HG03135 (cell line): ENCODE measurements around the gene ABCA4.
"Not testable (repeated sequence)": the region's sequence is repeated elsewhere in the genome, so short reads cannot be mapped to it uniquely, and the experiment has no call there.

Experiments used
- ATAC-seq: cut with Tn5 transposase; IDR thresholded peaks from one replicate; pipeline ENCODE4 v1.9.1; 2021; ENCODE audit warnings: mild to moderate bottlenecking, moderate library complexity; ENCODE audit not compliant: unreplicated experiment

The ABCA4 gene

DNA sequence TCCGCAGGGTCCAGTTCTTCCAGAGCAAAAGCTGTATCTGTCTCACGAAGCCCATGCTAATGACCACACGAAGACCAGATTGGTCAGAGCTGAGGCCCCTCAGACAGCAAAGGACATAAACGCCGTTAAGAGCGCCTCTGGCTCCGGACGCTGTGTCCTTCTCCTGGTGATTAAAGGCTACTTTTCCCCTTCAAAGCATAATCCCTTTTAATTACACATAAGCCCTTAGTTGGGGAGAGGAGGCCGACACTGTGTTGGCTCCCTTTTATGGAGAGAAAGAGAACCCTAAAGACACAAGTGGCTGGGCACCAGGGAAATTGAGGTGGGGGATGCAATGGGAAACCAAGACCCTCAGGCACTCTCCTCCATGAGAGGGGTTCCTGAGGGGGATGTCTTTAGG is at the start of gene ABCA4:
Gene ABCA4, minus strand, starts transcription at position 158 of the 400 bp plus-strand sequence. Its CDS starts 103 bp downstream, at position 55.
- no peak for ATAC-seq

DNA sequence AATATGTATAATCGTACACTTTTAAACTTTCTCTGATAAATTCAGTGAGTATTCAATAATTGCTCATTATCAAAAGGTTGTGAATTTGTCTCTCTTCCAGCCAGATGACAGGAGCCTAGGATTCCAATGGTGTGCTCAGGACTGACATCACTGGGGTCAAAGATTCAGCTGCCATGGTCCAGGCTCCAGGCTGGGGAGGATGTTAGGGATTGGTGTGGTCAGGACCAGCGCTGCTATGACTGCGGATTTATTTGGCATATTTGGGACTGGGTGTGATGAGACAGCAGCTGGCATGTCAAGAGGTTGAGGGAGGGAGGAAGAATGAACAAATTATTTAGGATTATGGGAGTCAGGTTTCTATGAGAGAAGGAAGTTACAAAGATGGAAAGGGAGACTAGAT is 48.2 kb upstream of the ABCA4 start:
- no peak for ATAC-seq

DNA sequence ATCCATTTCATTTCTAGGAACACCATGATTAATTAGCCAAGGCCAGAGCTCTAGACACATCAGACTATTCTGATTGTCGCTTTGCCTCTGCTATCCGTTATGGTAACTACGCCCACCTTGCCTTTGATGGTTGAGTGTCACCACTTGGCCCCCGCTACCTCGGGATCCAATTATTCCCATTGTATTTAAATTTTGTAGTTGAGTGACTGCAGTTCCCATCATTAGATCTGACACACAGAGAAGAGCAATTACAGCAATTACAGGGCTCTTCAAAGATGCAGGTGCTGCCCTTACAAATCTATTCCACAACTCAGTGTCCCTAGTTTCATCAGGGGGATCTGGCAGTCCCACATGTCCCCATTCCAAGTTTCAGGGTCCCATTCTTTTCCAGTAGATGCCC is 44.9 kb upstream of the ABCA4 start:
- ATAC-seq: no peak

DNA sequence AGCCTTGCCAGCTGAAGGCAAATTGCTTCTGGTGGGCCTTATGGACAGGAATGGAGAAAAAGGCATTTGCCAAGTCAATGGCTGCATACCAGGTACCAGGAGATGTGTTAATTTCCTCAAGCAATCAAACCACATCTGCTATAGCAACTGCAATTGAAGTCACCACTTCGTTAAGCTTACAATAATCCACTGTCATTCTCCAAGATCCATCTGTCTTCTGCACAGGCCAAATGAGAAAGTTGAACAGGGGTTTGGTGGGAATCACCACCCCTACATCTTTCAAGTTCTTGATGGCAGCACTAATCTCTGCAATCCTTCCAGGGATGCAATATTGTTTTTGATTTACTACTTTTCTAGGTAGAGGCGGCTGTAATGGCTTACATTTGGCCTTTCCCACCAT is 43.9 kb upstream of the ABCA4 start:
- not testable (repeated sequence) for ATAC-seq

DNA sequence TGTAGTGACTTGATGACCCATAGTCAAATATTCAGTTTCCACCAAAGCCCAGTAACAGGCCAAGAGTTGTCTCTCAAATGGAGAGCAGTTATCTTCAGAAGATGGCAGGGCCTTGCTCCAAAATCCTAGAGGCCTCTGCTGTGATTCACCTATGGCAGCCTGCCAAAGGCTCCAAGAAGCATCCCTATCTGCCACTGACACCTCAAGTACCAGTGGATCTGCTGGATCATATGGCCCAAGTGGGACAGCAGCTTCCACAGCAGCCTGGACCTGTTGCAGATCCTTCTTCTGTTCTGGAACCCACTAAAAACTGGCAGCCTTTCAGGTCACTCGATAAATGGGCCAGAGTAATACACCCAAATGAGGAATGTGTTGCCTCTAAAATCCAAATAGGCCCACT is 43.2 kb upstream of the ABCA4 start:
- ATAC-seq: not testable (repeated sequence)

DNA sequence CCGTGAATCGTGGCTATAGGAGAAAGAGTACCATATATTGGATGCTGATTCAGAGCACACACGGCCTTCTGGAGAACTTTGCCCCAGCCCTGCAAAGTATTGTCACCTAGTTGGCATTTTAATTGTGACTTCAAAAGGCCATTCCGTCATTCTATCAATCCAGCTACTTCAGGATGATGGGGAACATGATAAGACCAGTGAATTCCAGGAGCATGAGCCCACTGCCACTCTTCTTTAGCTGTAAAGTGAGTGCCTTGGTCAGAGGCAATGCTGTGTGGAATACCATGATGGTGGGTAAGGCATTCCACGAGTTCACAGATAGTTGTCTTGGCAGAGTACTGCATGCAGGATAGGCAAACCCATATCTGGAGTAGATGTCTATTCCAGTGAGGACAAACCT is 42.3 kb upstream of the ABCA4 start:
- ATAC-seq: not testable (repeated sequence)

DNA sequence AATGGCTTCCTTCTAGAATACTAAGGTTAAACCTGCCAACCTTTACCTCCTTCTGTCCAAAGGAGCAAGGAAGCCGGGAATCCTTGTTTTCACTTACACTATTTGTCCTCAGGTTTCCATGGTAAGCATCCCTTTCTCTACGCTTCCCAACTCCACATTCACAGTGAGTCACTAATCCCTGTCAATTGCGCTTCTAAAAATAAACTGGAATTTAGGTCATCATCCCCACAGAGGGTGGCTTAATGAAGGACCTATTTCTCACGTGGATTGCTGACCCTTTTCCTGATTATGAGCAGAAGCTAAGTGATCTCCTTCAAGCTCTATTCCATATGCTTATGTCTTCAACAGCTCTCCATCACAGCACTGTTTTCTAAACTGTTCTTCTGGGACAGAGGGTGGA is 39.9 kb upstream of the ABCA4 start:
- no peak for ATAC-seq

DNA sequence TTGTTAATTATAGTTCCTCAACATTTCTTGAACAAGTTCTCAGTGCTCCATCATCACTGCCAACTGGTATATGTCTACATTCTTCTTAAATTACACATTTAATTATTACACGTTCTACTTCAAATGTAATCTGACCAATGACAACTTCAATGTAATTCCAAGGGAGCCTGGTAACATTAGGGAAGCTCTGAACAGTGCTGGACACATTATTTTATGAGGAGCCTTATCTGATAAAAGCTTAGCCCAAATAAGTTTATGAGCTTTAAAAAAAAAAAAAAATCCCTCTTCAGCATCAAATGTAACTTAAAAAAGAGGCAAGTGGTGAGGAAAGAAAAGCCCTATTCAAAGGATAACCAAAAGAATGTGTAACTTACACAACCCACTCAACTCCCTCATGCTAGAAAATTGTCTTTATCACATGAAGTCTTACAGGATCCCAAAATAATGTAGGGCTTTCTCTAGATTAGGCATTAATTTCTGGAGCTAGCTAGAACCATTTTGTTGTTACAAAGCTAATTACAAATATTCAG is 35.2 kb upstream of the ABCA4 start:
- ATAC-seq: no peak

DNA sequence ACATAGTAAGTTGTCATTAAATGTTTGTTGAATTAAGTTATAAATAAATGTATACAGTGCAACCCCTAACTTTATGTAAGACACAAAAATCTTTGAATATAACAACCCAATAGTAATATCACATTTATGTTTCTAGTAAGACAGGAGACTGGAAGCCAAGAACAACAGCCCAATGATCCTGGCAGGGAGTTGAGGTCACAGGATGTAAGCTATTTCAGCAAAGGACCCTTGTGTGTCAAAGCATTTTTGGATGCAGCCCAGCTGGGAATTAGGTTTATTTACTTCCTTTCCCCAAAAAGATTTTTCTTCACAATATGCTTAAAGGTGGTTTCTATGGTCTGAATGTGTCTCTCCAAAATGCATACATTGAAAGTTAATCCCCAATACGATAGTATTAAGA is 34.0 kb upstream of the ABCA4 start:
- no peak for ATAC-seq

DNA sequence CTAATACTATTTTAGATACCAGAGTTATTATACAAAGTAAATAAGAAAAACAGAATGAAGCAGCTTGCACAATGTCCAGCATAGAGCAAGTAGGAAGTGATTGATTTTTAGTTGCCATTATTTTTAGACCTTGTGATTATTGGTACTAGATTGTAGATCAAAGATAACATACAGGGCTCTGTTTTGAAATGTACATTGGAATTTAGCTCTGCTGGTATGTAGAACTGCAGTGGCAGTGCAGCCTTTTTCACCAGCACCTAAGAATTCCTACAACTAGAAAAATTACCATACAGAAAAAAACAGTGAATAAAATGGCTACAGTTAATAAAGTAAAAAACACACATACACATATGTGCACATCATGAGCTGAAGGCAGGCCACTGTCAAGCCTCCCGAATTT is 32.2 kb upstream of the ABCA4 start:
- ATAC-seq: no peak

DNA sequence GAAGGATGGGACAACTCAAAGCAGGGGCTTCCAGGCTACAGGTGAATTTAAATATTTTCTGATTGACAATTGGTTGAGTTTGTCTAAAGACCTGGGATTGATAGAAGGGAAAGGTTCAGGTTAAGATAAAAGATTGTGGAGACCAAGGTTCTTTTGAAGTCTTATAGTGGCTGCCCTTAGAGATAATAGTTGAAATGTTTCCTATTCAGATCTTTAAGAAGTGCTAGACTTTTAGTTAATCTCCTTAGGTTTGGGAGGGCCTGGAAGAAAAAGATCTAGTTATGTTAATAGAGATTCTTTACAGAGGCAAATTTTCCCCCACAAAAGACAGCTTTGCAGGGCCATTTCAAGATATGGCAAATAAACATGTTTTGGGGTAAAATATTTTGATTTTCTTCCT is 28.2 kb upstream of the ABCA4 start:
- ATAC-seq: not testable (repeated sequence)

DNA sequence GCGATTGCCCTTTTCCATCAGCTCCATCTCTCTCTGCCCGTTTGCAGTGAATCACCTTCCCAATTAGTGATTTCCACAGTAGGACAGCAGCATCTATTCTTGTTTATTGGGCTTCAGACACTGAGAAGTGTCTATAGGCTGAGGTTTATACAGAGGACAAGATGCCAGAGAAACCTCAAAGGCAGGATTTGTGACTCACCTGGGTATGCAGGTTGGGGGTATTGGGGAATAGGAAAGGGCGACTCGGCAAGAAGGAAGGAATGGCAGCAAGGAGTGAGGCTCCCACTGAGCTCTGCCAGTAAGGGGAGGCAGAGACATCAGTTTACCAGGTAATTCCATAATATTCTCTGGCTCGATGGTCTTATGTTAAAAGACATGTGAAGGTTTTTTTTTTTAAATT is 25.3 kb upstream of the ABCA4 start:
- ATAC-seq: no peak

DNA sequence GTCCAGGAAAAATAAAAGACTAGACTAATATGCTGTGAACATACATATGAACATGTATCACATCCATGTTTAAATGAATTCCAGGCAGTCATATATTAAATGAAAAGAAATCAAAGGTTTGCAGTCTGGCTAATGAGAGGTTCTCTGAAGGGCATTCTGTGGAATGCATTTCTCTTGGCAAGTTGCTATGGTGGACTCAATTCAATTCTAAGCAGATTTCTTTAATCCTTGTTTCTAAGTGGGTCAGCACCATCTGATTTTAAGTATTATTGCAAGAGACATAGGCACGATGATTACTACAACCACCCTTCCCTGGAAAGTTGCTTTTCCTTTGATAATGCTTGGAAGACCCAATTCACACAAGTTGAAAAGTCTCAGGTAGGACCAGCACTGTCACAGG is 23.9 kb upstream of the ABCA4 start:
- ATAC-seq: no peak

DNA sequence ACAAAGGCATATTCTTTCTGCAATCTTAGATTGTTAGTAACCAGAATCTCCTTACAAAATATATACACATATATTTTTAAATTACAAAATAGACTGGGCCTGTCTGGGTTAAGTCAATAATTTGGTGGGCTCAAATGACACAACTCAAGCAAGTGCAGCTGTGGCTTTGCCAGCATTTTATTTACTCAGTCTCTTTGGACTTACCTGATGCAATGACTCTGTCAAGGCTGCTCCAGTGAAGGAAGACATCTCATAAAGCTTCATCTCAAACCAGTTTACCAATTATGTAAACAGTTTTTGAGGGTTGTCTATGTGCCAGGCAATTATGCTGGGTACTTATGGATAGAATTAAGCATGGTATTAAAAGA is 22.8 kb upstream of the ABCA4 start:
- ATAC-seq: no peak

DNA sequence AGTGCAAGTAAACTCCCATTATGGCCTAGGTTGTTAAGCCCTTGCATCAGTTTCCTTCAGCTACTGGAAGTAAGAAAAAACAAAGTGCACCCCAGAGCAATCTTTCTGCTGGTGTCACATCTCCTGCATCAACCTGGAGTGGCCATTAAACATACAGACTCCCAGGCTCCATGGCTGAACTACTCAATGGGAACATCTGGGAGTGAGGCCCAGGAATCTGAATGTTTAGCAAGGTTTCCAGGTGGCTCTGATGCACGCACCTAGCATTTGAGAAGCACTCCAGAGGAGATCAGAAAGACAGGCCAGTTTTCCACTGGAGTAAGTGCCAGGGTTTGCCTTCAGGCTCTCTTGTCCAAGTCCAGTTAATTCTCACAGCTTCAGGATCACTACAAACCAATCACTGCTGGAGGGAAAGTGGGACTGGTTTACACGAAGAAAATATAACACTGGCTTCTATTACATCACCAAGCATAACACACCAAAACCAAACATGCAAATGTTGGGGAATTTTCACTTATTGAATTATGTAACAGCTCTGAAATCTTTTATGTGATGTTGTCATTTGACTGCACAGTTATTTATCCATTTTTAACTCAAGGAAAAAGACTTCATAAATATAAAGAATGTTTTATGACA is 22.3 kb upstream of the ABCA4 start:
- ATAC-seq: no peak

DNA sequence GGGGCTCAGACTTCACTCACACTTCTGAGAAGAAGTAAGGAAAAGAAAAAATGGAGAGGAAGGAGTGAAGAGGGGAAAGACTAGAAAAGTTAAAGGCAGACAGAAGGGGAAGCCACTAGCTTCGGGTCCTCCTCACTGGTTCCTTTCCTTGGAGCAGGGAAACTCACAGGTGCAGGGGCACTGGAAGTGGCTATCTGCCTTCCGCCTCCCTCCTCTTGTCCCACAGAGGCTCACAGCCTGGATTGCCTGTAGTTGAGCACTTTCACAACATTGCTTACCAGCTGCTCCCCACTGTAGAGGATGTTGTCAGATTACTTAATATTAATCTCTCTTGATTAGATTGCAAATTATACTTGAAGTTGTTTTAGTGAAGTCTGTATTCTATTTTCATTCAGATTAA is 21.6 kb upstream of the ABCA4 start:
- no peak for ATAC-seq

DNA sequence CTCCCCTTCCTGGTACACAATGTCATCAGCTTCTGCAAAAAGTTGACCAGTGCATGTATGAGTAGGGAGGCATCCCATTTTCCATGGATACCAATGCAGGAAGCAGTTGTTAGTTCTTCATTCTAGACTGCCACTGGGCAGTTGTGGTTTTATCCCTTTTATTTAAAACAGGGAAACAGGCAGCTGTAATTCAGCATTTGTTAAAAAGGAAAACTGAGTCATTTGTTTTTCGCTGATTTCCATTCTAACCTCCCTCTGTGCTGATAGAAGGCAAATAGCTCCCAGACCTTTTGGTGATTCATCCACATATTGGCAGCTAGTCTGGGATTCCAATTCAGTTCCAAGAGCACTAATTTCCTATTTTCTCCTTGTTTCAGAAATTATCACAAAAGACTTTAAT is 21.1 kb upstream of the ABCA4 start:
- no peak for ATAC-seq

DNA sequence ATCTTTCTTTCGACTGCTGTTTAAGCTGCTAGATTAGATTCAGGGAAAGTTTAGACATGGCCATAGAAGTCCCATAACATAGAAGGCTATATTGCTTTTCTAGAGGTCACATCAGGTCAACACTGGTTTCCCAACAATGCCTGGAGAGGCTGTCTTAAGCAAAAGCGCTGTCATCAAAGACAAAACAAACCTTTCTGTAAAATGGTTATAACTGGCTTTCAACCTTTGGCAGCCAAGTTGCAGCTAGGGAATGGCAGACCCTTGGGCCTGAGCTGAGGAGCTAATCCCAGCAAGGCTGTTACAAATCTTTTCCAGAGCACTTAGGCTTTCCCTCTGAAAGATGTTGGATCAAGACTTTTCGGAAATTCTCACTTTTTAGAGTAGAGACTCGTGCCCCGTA is 11.2 kb upstream of the ABCA4 start:
- no peak for ATAC-seq

DNA sequence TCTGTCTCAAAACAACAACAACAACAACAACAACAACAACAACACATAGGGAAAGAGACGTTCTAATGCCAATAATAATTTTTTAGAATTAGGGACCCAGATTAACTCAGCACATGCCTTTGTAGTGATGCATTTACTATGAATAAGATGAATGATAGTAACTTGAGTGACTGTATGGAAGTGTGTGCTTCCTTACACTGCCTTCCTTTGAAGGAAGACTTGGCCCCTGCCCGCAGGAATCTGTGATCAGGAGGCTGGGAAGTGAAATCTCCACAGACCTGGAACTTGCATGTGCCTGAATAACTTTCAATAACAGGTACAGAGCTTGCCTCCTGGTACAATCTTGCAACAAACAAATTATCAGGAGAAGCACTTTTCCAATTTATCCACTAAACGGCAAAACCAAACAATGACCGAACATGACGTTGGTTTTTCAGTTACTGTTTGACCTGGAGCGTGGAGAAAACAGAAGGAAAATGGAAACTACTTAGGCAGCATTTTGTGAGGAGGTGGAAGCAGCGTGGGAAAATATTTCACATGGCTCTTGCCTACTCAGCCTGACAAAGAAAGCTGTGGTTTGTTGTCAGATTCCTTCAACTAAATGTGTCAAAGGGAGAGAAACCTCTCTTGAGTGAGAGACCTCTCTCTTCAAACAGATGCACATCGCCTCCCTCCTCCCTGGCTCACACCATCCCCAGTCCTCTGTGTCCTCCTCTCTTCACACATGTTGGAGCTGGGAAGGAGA is 10.1 kb upstream of the ABCA4 start:
- ATAC-seq: no peak

DNA sequence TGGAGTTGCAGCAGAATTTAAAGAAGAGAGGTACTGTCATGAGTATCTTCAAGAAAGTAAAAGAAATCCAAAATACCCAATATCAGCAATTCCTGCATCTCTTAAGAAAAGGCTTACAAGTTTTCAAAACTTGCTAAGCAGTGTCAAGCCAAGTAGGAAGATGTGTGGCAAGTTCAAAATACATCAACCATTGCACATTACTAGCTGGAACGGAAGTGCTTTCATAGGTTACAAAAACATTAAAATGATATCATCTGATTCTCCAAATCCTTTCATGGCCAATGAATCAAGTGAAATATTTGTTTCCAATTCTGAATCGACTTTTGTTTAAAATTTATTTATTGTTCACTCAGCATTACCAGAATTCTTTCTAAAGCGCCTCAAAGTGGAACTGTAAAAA is 5.7 kb upstream of the ABCA4 start:
- no peak for ATAC-seq

DNA sequence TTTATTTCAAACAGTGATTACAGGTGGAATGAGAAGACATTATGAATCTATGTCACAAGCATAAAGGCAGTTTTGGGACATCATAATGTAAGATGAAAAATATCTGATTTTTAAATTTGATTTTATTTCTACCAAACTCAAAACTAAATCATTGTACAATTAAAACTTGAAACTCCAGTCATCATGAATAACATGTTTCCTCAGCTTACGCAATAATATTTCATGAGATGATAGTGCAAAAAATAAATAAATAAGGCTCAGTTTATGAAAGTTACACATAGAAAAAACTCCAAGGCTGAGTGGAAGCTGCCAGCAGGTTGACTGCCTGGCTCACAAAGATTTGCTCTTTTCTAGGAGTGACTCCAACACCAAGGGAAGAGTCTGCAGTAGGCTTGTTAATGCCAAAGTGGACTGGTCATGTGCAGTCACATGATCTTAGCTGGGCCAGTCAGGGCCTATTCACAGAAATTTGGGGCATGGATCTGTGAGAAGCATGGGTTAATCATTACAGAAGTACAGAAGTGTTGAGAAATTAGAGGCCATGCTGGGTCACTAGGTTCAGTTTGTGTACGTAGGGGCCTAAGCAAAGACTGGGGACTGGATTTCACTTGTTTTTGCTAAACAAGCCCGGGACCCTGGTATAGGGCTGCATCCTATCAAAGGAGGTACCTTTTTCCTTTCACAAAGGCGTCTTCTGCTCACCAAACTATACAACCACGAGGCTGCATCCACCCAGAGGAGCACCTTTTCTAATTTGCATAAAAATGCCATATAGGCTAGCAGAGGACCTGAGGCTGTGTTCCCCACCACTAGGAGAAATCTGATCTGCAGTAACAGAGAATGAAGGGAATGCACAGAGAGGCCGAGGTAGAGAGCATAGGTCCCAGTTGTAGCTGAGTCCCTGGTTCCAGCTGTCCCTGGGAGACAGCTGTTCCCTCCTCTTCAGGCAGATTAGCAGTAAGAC is 4.9 kb upstream of the ABCA4 start:
- ATAC-seq: no peak
